HepG2 (cell line): ENCODE measurements around the gene CHST12. TPM values are rescaled to one million over a fixed set of nuclear protein-coding genes. Genes with fewer than 3 reads are reported as not detected.

Experiments used
- BORCS8-MEF2B ChIP-seq: sonication (generic); formaldehyde crosslinking; IDR thresholded peaks from 2 replicates; pipeline ENCODE4 v1.8.0; 2022; ENCODE audit warnings: mild to moderate bottlenecking, missing genetic modification reagents
- CEBPB ChIP-seq: IDR thresholded peaks from 2 replicates; pipeline ENCODE4 v1.6.1; 2011; ENCODE audit warnings: low read depth, low read length, improper control_type of control experiment, borderline replicate concordance
- CENPBD1 ChIP-seq: sonication (generic); formaldehyde crosslinking; IDR thresholded peaks from 2 replicates; pipeline ENCODE4 v1.8.0; 2022; ENCODE audit warnings: missing genetic modification reagents, low read depth, mild to moderate bottlenecking, borderline replicate concordance
- HNF1A ChIP-seq, 2 experiments: sonication (generic) in 1 of 2; formaldehyde crosslinking in 1 of 2; IDR thresholded peaks; 2 replicates each; pipeline versions ENCODE4 v1.4.0 to v1.6.1; 2016 to 2020; ENCODE audit warnings: borderline replicate concordance in 1 of 2, low read depth in 1 of 2, mild to moderate bottlenecking in 1 of 2, missing genetic modification reagents in 1 of 2
- HOXA9 ChIP-seq: sonication (generic); formaldehyde crosslinking; IDR thresholded peaks from 2 replicates; pipeline ENCODE4 v1.8.1; 2022; ENCODE audit warnings: missing genetic modification reagents, mild to moderate bottlenecking, moderate library complexity, borderline replicate concordance
- RBM39 ChIP-seq: fragments of 200-400 bp; formaldehyde crosslinking; IDR thresholded peaks from one replicate; pipeline ENCODE4 v1.6.1; 2018; ENCODE audit warnings: antibody characterized with exemption, mild to moderate bottlenecking, low read depth, low read length; ENCODE audit not compliant: poor library complexity, severe bottlenecking
- SATB2 ChIP-seq: sonication (generic); formaldehyde crosslinking; IDR thresholded peaks from 2 replicates; pipeline ENCODE4 v1.5.0; 2020; ENCODE audit warnings: missing genetic modification reagents
- SIN3A ChIP-seq: IDR thresholded peaks from 2 replicates; pipeline ENCODE4 v1.6.1; 2011; ENCODE audit warnings: low read depth, mild to moderate bottlenecking, control low read depth, low read length, borderline replicate concordance
- ZBTB3 ChIP-seq: sonication (generic); formaldehyde crosslinking; IDR thresholded peaks from 2 replicates; pipeline ENCODE4 v1.4.0; 2020; ENCODE audit warnings: low read depth, mild to moderate bottlenecking, moderate library complexity, missing genetic modification reagents, borderline replicate concordance
- ZBTB7B ChIP-seq: sonication (generic); formaldehyde crosslinking; IDR thresholded peaks from 2 replicates; pipeline ENCODE4 v1.4.0; 2020; ENCODE audit warnings: missing genetic modification reagents
- ZNF142 ChIP-seq: sonication (generic); formaldehyde crosslinking; IDR thresholded peaks from 2 replicates; pipeline ENCODE4 v1.4.0; 2020; ENCODE audit warnings: missing genetic modification reagents
- ZNF143 ChIP-seq: sonication (generic); formaldehyde crosslinking; IDR thresholded peaks from 2 replicates; pipeline ENCODE4 v1.4.0; 2020; ENCODE audit warnings: missing genetic modification reagents
- ZNF570 ChIP-seq: sonication (generic); formaldehyde crosslinking; IDR thresholded peaks from 2 replicates; pipeline ENCODE4 v1.4.0; 2020; ENCODE audit warnings: mild to moderate bottlenecking, missing genetic modification reagents, borderline replicate concordance
- ZNF616 ChIP-seq: sonication (generic); formaldehyde crosslinking; IDR thresholded peaks from 2 replicates; pipeline ENCODE4 v1.5.0; 2020; ENCODE audit warnings: low read depth, mild to moderate bottlenecking, missing genetic modification reagents
- ZNF639 ChIP-seq: conservative IDR thresholded peaks from 2 replicates; pipeline ENCODE4 v1.6.1; 2018; ENCODE audit warnings: missing genetic modification reagents
- ZNF709 ChIP-seq: sonication (generic); formaldehyde crosslinking; IDR thresholded peaks from 2 replicates; pipeline ENCODE4 v1.5.0; 2020; ENCODE audit warnings: mild to moderate bottlenecking, missing genetic modification reagents
- polyA plus RNA-seq, 8 experiments: library from polyadenylated mRNA; depleted of rRNA in 3 of 8; stranded (reverse) in 7 of 8; unstranded in 1 of 8; fragments of >200 nt; fragmentation: Illumina TruSeq in 4 of 8; extraction: Trizol in 4 of 8; gene quantifications; 2 replicates each; pipeline versions ENCODE4 v1.2.1 to v1.2.3, GENCODE V29; 2011 to 2016; ENCODE audit warnings: low read depth in 4 of 8, missing spikeins in 1 of 8, mixed read lengths in 1 of 8; ENCODE audit not compliant: insufficient read depth in 1 of 8
- total RNA-seq, 5 experiments: library from RNA; depleted of rRNA; stranded (reverse); fragments of >200 nt; fragmentation: Illumina TruSeq; extraction: Trizol; gene quantifications; 2 replicates each; pipeline ENCODE4 v1.2.3, GENCODE V29; 2016; ENCODE audit warnings: low read depth in 1 of 5

Gene CHST12
- total and polyA plus RNA-seq, 2 of the 13 experiments (the other 11 are each of a cell fraction or from before 2014, with no cell fraction given) = 6.4 to 15.8 TPM

- TF ChIP-seq BORCS8-MEF2B (CRISPR knock-in tag) = peak; percentile 62; the same call in 1 of the 2 replicates
- TF ChIP-seq ZNF709 (CRISPR knock-in tag) = no peak
- TF ChIP-seq SIN3A = peak; percentile 90; the same call in 1 of the 2 replicates
- peak; percentile 87 for TF ChIP-seq ZNF143 (CRISPR knock-in tag)
- TF ChIP-seq CEBPB = no peak
- TF ChIP-seq ZNF616 = 0 out of 2 replicates have a peak, but pooled peaks have one; percentile 20
- TF ChIP-seq ZNF639 (CRISPR knock-in tag) = no peak
- TF ChIP-seq ZNF142 (CRISPR knock-in tag) = no peak
- no peak for TF ChIP-seq SATB2 (CRISPR knock-in tag)
- no peak for TF ChIP-seq HOXA9 (CRISPR knock-in tag)
- TF ChIP-seq ZBTB7B (CRISPR knock-in tag) = no peak
- TF ChIP-seq HNF1A (IDR thresholded peaks at IDR 0.05; ENCODE audit: low read depth) = no peak
- peak; percentile 57; the same call in 1 of the 2 replicates for TF ChIP-seq HNF1A (CRISPR knock-in tag; IDR thresholded peaks at IDR 0.05; ENCODE audit: borderline replicate concordance)
- no peak for TF ChIP-seq RBM39
- TF ChIP-seq ZBTB3 = no peak
- TF ChIP-seq CENPBD1 (CRISPR knock-in tag) = no peak
- no peak for TF ChIP-seq ZNF570 (CRISPR knock-in tag)
These were observed 49.0 kb upstream of the CHST12 start, which contains the start of gene EIF3B (continued) for GRCh38 chr7:2354186-2354938.
